HL-60/S4 (cell line): ENCODE measurements around the gene AQP7.
"Not testable (repeated sequence)": the region's sequence is repeated elsewhere in the genome, so short reads cannot be mapped to it uniquely, and the experiment has no call there.

ENCODE experiments used
- in situ Hi-C: fragments of 300-500 bp; cut with MboI; formaldehyde crosslinking; loops from 2 replicates; pipeline ENCODE4 v1.14.3; 2022; ENCODE audit warnings: low sequenced_read_pairs

The AQP7 gene

DNA sequence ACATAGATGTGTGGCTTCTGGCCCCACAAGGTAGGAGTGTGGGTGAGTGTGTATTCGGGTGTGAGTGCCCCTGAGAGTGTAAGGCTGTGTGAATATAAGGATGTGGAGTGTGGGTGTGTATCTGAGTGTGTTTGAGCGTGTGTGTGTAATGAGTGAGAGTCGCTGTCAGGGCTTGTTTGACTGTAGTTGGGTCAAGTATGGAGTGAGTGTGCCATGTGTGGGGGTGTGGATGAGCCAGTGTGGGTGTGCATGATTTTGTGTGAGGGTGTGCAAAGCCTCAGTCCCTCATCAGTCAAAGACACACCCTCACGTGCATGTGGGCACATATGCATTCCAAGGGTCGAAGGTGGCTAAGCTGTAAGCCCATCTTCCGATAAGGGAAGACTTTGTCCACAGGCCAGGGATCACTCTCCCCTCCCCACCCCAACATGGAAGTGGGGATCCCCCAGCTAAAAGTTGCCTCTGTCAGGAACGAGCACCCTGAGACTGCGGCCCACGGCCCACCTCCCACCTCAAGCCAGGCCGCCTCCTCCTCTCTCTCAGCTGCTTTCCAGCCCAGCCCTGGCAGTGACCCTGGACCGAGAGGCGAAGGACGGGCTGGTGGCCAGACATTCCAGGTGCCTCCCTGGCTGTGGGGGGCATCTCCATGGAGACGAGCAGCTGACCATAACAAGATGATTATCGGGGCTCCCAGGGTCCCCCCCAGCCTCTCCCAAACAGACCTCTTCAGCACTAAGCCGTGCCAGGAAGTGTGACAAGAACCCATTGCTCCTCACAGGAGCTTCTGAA lies 32.1 kb upstream of the AQP7 start:
- in situ Hi-C loops: no loop called here

DNA sequence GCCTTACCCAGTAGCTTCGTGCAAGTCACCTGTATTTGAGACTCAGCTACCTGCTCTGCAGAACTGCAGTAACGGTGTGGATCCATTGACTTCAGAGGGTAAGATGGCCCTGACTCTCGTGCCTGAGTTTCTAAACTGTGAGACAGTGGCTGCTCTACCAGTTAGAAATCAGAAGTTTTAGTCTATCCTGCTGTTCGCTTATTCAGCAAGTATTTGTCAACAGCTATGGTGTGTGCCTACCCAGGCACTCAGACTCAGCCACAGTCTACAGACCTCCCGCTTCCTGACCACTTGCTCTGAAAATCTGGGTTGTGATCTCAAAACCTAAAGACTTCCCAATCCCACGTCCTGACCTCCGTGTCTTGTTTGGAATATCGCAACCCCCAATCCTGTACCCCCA lies 31.5 kb upstream of the AQP7 start:
- in situ Hi-C loops: no loop called here

DNA sequence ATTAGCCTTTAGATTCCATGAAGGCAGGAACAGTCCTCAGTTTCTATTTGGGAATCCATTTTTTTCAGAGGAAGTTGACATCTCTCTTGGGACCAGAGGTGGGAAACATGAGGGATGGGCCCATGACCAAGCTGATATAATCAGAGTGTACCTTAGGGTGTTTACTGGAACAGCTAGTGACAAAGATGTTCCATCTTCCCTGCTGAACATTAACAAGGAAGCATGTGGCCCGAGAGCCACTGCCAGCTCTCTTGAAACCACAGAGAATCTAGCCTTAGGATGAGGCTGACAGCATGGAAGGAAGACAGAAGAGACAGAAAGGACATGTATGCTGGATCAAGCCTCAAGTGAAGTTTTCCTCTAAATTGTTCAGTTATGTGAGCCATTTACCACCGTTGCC lies 29.1 kb upstream of the AQP7 start:
- in situ Hi-C loops: no loop called here

DNA sequence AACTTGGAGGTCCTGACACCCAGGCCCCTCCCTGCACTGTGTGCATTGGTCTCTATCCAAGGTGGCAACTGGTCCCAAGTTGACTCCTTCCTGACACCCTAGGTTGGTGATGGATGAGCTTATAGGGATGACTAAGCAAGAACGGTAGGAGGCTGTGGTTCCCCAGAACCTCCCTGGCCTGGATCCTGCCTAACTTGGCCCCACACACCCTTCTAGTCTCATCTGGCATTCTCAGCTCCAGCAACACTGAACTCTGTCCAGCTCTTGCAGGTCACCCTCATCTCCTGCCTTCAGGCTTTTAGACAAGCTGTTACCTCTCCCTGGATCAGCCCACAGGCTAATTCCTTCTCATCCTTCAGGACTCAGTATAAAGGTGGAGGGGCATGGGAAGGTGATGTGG lies 28.6 kb upstream of the AQP7 start:
- in situ Hi-C loops: no loop called here

DNA sequence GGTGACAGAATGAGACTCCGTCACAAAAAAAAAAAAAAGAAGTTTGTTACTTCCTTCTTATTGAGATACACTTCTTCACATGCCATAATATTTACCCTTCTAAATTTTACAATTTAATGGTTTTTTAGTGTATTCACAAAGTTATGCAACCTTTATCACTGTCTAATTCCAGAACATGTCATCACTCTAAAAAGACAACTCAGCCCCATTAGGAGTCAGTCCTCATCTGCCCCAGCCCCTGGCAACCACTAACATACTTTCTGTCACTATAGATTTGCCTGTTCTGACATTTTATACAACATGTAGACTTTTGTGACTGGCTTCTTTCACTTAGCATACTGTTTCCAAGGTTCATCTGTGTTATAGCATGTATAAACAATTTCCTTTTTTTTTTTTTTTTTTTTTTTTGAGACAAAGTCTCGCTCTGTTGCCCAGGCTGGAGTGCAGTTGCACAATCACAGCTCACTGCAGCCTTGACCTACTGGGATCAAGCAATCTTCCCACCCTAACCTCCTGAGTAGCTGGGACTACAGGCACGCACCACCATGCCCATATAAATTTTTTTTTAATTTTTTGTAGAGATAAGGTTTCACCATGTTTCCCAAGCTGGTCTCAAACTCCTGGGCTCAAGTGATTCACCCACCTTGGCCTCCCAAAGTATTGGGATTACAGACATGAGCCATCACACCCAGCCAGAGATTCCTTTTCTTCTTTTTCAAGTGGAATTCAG lies 27.1 kb upstream of the AQP7 start:
- in situ Hi-C loops: no loop called here

DNA sequence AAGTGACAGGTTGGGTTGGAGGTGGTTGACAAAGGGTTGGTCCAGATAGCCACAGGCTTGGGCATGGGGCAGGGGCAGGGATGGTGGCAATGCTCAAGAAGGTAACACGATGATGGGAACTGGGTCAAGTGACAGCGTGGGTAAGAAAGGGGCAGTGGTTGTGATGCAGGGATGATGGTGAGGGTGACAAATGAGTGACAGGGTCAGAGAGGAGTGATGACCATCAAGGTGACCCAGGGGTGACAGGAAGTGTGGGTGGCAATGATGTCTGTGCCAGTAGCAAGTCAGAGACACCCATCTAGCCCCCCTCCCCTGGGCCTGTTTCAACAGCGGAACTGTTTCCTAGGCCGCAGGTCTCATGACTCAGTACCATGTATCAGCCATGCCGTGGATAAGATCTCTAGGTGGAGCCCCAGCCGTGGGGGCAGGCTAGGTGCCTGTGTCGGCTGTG lies 24.5 kb upstream of the AQP7 start:
- in situ Hi-C loops: no loop called here

DNA sequence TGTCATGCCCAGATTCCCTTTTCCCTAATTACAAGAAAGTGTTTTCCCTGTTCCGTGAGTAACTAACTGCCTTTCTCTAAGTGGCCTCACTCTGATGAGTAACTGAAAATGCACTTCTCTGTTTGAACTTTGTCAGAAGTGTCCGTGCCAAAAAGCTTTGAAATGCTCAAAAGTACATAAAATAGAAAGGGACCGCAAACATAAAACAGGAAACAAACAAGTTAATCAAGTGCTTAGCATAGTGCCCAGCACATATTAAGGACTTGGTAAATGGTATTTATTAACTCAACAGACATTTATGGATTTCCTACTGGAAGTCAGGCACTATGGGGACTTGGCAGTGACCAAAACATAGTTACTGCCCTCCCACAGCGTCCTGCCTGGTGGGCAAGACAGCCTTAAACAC lies 22.8 kb upstream of the AQP7 start:
- in situ Hi-C loops: no loop called here

DNA sequence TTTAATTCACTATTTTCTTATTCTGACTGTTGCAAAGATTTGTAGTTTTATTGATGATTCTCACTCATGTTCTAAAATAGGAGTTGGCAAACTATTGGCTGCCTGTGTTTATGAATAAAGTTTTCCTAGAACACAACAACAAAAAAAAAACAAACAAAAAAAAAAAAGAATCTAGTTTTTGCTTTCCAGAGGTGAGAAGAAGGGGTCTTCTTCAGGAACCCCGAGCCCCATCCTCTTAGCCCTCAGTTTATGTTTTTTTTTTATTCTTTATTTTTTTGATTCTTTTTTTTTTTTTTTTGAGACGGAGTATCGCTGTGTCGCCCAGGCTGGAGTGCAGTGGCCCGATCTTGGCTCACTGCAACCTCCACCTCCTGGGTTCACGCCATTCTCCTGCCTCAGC lies 22.1 kb upstream of the AQP7 start:
- in situ Hi-C loops: not testable (repeated sequence)

DNA sequence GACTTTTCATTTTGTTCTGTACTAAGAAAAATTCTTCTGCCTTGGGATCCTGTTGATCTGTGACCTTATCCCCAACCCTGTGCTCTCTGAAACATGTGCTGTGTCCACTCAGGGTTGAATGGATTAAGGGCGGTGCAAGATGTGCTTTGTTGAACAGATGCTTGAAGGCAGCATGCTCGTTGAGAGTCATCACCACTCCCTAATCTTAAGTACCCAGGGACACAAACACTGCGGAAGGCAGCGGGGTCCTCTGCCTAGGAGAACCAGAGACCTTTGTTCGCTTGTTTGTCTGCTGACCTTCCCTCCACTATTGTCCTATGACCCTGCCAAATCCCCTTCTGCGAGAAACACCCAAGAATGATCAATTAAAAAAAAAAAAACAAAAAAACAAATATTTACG lies 21.7 kb upstream of the AQP7 start:
- in situ Hi-C loops: not testable (repeated sequence)

DNA sequence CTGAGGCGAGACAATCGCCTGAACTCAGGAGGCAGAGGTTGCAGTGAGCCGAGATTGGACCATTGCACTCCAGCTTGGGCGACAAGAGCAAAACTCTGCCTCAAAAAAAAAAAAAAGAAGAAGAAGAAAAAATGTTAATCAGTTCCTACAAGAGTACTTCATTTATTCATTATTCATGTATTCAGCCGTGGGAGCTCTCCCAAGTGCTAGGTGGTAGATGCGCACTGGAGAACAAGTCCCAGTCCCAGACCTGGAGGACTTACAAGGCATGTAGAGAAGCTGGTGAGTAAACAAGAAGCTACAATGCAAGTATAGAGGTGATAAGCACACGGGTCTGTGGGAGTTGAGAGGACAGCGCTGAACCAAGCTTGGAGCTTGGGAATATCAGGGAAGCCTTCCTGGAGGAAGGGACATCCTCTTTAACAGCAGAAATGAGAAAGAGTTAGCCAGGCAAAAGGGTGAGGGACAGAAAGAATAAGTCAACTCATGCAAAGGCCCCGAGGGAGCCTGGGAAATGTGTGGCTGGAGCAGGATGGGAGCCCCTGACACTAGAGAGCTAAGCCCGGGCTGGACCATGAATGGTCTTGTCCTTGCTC lies 17.4 kb upstream of the AQP7 start:
- in situ Hi-C loops: no loop called here

DNA sequence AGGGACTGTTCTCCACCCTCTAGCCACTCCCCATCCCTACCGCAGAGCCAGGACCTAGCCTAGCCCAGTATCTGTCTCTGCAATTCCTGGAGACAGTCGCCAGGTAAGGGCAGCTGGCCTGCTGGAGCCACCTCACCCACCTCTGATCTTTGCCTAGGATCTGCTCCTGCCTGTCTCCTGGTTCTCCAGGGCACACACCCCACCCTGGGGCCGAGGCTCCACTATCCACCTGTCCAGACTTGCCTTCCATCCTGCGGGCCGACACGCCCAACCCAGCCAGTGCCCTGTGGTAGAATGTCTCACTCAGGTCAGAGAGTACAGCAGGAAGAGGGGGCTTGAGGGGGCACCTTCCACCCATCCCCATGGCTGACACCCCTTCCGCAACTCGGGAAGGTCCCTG lies 15.7 kb upstream of the AQP7 start:
- in situ Hi-C loops: no loop called here

DNA sequence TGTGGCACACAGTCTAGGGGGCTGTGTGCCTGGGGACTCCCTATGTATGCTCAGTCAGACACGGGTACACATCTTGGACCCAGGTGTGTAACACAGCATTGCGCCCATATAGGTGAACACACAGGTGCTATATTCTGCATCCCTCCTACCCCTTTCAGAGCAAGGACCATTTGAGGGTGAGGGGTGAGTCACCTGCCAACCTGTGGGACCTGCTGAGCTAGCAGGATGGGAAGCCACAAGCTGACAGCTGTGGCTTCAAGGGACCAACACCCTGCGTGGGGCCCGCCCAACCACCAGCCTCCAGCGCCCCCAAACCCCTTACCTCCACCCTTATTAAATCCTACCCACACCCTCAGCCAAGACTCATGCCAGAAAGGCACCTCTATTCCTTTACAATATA lies 14.6 kb upstream of the AQP7 start:
- in situ Hi-C loops: no loop called here

DNA sequence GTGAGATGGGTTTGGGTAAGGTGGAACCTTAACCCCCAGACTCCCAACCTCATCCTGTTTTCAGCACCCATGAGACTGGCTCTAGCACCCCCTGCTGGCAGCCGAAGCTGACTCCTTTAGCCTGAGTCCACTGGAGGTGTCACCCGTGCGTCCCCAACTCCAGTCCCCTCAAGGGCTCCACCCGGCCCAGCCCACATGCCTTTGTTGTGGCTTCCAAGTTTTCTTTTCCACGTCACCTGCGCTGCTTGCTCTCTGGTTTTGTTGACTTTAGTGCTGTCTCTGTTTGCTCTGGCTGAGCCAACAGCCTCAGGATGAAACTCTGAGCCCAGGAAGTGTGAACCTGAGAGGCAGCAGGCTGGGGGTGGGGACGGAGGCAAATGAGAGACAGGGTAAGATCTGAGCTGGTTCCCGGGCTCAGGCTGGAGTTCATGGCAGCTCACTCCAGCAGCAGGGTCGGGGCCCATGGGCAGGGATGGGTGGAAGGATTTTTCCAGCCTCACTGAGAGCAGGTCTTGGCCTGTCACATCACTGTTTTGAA lies 13.2 kb upstream of the AQP7 start:
- in situ Hi-C loops: no loop called here

DNA sequence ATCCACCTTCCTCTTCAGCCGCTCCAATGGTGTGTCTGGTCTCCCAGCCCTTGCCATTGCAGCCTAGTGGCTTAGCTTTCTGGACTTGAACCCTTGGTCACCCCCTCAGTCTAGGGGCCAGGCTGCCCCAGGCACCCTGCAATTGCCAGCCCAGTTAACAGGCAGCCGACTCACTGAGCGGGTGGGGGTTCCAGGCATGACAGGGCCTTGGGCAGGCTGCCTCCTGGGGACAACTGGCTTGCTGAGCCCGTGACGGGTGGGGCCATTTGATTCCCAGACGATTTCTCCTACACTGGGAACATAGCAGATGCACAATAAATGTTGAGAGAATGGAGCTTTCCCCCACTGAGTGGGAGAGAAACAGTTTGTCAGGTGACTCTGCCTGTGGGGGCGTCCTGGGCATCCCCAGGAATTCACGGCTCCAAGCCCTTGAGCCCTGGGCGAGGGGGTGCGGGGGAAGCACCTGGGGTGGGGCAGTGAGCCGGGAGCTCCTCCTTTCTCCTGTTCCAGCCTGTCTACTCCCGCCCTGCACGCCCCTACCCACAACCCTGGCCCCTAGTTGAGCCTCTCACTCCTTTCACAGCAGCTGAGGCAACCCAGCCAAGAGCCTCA lies 12.6 kb upstream of the AQP7 start:
- in situ Hi-C loops: no loop called here

DNA sequence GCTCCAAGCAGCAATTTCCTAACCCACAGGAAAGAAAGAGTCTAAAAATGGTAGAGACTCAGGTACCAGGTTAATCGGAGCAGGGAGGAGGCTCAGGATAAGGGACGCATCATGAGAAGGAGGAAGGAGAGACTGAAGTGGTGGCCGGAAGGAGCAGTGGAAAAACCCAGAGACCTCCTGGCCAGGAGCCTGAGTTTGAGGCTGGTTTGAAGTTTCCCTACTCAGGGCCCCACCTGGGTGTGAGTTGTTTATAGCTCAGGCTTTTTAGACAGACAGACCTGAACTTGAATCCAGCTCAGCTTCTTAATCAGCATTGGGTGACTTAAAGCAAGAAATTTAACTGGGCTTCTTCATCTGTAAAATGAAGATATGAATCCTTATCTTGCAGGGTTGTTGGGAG lies 11.9 kb upstream of the AQP7 start:
- in situ Hi-C loops: no loop called here

DNA sequence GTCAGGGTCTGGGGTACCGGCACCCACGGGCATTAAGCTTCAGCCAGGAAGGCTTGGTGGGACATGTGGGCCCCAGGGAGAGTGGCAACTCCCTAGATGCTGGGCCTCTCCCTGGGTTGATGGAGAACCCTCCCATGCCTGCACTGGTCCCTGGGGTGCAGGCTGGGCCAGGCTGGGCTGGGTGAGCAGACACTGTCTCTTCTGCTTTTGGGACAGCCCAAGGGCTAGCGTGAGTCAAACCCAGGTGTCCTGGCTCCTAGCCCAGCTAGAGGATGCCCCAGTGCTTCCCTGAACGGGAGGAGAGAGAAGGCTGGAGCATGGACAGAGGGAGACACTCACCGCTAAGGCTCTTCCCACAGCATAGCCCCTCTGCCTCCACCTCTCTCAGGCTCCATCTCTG lies 5.7 kb upstream of the AQP7 start:
- in situ Hi-C loops: no loop called here

DNA sequence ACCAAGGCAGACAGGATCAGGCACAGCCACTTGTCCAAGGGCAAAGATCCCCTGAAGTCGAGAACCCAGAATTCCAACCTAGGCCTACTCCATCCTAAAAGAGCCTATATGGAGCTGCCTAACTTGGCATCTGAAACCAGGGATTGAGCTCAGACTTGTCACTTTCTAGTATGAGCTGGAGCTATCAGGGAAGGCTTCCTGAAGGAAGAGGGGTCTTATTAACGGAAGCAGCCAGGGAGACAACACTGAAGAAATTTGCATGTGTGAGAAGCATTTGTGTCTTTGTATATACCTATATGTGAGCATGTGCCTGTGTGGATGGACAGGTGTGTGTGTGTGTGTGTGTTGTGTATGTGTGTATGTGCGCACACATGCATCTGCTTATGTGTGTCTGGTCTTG lies 4.7 kb upstream of the AQP7 start:
- in situ Hi-C loops: no loop called here

DNA sequence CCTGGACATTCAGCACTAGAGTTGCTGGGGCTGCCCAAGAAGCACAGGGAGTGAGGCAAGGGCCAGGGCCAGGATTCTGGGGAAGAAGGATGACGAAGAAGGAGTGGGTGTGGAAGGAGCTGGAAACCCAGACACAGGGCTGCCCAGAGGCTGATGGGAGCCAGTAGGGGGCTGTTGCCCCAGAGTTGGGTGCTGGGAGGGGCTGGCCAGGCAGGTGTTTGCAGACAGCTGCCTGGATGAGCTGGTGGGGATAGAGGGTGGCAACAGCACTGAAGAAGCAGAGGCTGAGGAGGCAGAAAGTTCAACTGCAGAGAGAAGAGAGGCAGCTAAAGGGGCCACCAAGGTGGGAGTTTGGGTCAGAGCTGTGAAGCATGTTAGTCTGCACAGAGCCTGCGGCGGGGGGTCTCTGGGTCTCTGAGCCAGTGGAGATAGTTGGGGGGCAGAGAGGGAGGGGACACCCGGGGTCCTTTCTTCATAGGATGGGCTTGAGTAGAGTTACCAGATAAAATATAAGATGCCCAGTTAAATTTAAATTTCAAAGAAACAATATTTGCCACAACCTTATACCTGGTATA lies 2.5 kb upstream of the AQP7 start:
- in situ Hi-C loops: no loop called here

DNA sequence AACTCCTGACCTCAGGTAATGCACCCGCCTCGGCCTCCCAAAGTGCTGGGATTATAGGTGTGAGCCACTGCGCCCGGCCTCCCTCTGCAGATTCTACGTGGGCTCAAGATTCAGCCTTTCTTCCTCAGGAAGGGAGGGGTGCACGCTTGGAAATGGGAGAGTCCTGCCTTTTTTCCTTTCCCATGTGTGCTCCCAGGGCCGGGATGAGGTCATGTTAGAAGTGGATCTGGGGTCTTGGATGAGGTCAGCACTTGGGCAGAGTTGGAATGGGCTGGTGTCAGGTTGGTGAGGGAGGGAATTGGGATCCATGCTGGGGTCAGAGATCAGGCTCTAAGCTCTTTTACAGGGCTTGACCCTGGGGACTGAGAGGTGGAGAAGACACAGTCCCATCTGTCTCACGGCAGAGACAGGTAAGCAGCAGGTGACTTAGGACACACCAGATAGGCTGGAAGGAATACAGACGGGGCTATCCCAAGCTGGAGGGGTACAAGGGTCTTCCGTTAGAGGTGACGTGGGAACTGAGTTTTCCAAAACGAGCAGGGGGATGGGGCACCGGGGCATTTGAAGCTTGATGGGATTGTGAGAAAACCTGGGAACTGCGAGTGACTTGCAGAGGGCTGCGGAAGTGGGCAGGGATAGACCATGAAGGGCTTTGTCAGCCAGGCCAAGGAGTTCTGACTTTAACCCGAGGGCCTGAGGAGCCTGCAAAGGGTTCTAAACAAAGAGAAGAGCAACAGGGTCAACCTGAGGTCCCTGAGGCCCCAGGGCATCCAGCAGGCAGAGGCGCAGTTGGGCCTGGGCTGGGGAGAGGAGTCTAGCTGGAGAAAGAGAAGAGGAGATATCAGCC lies 1.8 kb upstream of the AQP7 start:
- in situ Hi-C loops: no loop called here

DNA sequence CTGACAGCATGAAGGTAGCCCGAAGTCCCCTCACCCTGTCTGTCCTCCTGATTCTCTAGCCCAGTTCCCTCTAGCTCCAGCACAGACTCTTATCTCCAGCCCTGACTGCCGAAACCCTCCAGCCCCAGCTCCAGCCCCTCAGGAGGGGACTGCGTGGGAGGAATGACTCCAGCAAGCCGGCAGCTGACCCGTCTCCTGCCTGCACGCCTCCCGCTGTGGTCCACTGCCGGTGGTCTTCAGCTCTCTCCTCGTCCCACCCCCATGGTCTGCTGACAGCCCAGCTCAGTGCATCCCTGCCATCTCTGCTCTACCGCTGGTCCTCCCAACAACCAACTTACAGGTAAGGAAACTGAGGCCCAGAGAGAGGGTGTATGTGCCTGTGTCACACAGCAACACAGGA lies 559 bp downstream of the AQP7 start:
- in situ Hi-C loops: not testable (repeated sequence)
